HepG2 (cell line): ENCODE data around the gene VPS52. TPM values are rescaled to one million over a fixed set of nuclear protein-coding genes. Genes with fewer than 3 reads are reported as not detected.

Experiments used
- AGO1 ChIP-seq: fragments of 200-400 bp; formaldehyde crosslinking; IDR thresholded peaks from 2 replicates; pipeline ENCODE4 v1.6.1; 2017; ENCODE audit warnings: mild to moderate bottlenecking, low read depth, low read length, moderate library complexity; ENCODE audit not compliant: poor library complexity, severe bottlenecking
- AKNA ChIP-seq: sonication (generic); formaldehyde crosslinking; IDR thresholded peaks from 2 replicates; pipeline ENCODE4 v1.4.0; 2020; ENCODE audit warnings: missing genetic modification reagents, borderline replicate concordance
- ARNTL ChIP-seq: sonication (generic); formaldehyde crosslinking; IDR thresholded peaks from 2 replicates; pipeline ENCODE4 v1.4.0; 2020; ENCODE audit warnings: mild to moderate bottlenecking, missing genetic modification reagents
- ATF7 ChIP-seq, 2 experiments: fragments of 450-650 bp in 1 of 2; sonication (generic) in 1 of 2; formaldehyde crosslinking in 1 of 2; IDR thresholded peaks; 2 replicates each; pipeline versions ENCODE4 v1.4.0 to v1.6.1; 2016 to 2020; ENCODE audit warnings: antibody characterized with exemption in 1 of 2, mild to moderate bottlenecking in 1 of 2, missing genetic modification reagents in 1 of 2
- ETV5 ChIP-seq: IDR thresholded peaks from 2 replicates; pipeline ENCODE4 v1.6.1; 2018; ENCODE audit warnings: missing biosample characterization, missing genetic modification reagents, inconsistent platforms, borderline replicate concordance
- HDAC2 ChIP-seq: sonication (generic); formaldehyde crosslinking; IDR thresholded peaks from 2 replicates; pipeline ENCODE4 v1.4.0; 2020; ENCODE audit warnings: missing genetic modification reagents
- HES4 ChIP-seq: sonication (generic); formaldehyde crosslinking; IDR thresholded peaks from 2 replicates; pipeline ENCODE4 v1.9.0; 2021; ENCODE audit warnings: mild to moderate bottlenecking, missing genetic modification reagents, borderline replicate concordance
- KDM3A ChIP-seq: IDR thresholded peaks from 2 replicates; pipeline ENCODE4 v1.6.1; 2018; ENCODE audit warnings: low read depth, missing compliant biosample characterization
- KDM4B ChIP-seq: sonication (generic); formaldehyde crosslinking; IDR thresholded peaks from 2 replicates; pipeline ENCODE4 v1.4.0; 2020; ENCODE audit warnings: missing genetic modification reagents
- KLF13 ChIP-seq: sonication (generic); formaldehyde crosslinking; IDR thresholded peaks from 2 replicates; pipeline ENCODE4 v1.4.0; 2020; ENCODE audit warnings: mild to moderate bottlenecking, missing genetic modification reagents
- NFYB ChIP-seq: sonication (generic); formaldehyde crosslinking; IDR thresholded peaks from 2 replicates; pipeline ENCODE4 v1.4.0; 2020; ENCODE audit warnings: missing genetic modification reagents
- NR2C2 ChIP-seq: sonication (generic); formaldehyde crosslinking; IDR thresholded peaks from 2 replicates; pipeline ENCODE4 v1.4.0; 2020; ENCODE audit warnings: missing genetic modification reagents, mild to moderate bottlenecking, moderate library complexity, borderline replicate concordance
- POLR2AphosphoS5 ChIP-seq: IDR thresholded peaks from 2 replicates; pipeline ENCODE4 v1.6.1; 2012; ENCODE audit warnings: low read depth, low read length
- RFX5 ChIP-seq: IDR thresholded peaks from 2 replicates; pipeline ENCODE4 v1.6.1; 2011; ENCODE audit warnings: low read depth, low read length, improper control_type of control experiment
- SIN3A ChIP-seq: IDR thresholded peaks from 2 replicates; pipeline ENCODE4 v1.6.1; 2011; ENCODE audit warnings: low read depth, mild to moderate bottlenecking, control low read depth, low read length, borderline replicate concordance
- ZNF468 ChIP-seq: sonication (generic); formaldehyde crosslinking; IDR thresholded peaks from 2 replicates; pipeline ENCODE4 v1.8.0; 2022; ENCODE audit warnings: mild to moderate bottlenecking, moderate library complexity, missing genetic modification reagents
- ZSCAN21 ChIP-seq: sonication (generic); formaldehyde crosslinking; IDR thresholded peaks from 2 replicates; pipeline ENCODE4 v1.8.0; 2022; ENCODE audit warnings: mild to moderate bottlenecking, missing genetic modification reagents, moderate library complexity, borderline replicate concordance
- polyA plus RNA-seq, 8 experiments: library from polyadenylated mRNA; depleted of rRNA in 3 of 8; stranded (reverse) in 7 of 8; unstranded in 1 of 8; fragments of >200 nt; fragmentation: Illumina TruSeq in 4 of 8; extraction: Trizol in 4 of 8; gene quantifications; 2 replicates each; pipeline versions ENCODE4 v1.2.1 to v1.2.3, GENCODE V29; 2011 to 2016; ENCODE audit warnings: low read depth in 4 of 8, missing spikeins in 1 of 8, mixed read lengths in 1 of 8; ENCODE audit not compliant: insufficient read depth in 1 of 8
- total RNA-seq, 5 experiments: library from RNA; depleted of rRNA; stranded (reverse); fragments of >200 nt; fragmentation: Illumina TruSeq; extraction: Trizol; gene quantifications; 2 replicates each; pipeline ENCODE4 v1.2.3, GENCODE V29; 2016; ENCODE audit warnings: low read depth in 1 of 5
- TF ChIP-seq, protein P1 (sequence below): sonication (generic); formaldehyde crosslinking; IDR thresholded peaks from 2 replicates; pipeline ENCODE4 v1.4.0; 2020; ENCODE audit warnings: missing genetic modification reagents, mild to moderate bottlenecking, borderline replicate concordance
- TF ChIP-seq, protein P2 (sequence below), 2 experiments: sonication (generic) in 1 of 2; formaldehyde crosslinking in 1 of 2; IDR thresholded peaks; 2 replicates each; pipeline versions ENCODE4 v1.5.1 to v1.6.1; 2011 to 2020; ENCODE audit warnings: borderline replicate concordance in 1 of 2, low read depth in 1 of 2, low read length in 1 of 2, mild to moderate bottlenecking in 1 of 2, missing genetic modification reagents in 1 of 2, moderate library complexity in 1 of 2

Gene VPS52
- total and polyA plus RNA-seq, 2 of the 13 experiments (the other 11 are each of a cell fraction or from before 2014, with no cell fraction given), result 48.9 to 85.5 TPM

GRCh38 chr6:33297406-33297955 lies 25.8 kb upstream of the VPS52 start (continued):
- TF ChIP-seq SIN3A (no peak), ATF7 (IDR thresholded peaks at IDR 0.05) (no peak), ATF7 (CRISPR knock-in tag; IDR thresholded peaks at IDR 0.05) (no peak), ETV5 (CRISPR knock-in tag) (no peak), AKNA (CRISPR knock-in tag) (no peak), KDM3A (CRISPR knock-in tag) (no peak), ZNF468 (no peak), ARNTL (CRISPR knock-in tag) (peak; percentile 66), HDAC2 (no peak), RFX5 (no peak), KLF13 (CRISPR knock-in tag) (no peak), ZSCAN21 (CRISPR knock-in tag) (no peak), AGO1 (peak; percentile 47), POLR2AphosphoS5 (peak; percentile 45; the same call in 1 of the 2 replicates), NR2C2 (CRISPR knock-in tag) (peak; percentile 33; the same call in 1 of the 2 replicates), HES4 (CRISPR knock-in tag) (no peak), KDM4B (no peak), NFYB (CRISPR knock-in tag) (no peak)
- TF ChIP-seq, protein P1, sequence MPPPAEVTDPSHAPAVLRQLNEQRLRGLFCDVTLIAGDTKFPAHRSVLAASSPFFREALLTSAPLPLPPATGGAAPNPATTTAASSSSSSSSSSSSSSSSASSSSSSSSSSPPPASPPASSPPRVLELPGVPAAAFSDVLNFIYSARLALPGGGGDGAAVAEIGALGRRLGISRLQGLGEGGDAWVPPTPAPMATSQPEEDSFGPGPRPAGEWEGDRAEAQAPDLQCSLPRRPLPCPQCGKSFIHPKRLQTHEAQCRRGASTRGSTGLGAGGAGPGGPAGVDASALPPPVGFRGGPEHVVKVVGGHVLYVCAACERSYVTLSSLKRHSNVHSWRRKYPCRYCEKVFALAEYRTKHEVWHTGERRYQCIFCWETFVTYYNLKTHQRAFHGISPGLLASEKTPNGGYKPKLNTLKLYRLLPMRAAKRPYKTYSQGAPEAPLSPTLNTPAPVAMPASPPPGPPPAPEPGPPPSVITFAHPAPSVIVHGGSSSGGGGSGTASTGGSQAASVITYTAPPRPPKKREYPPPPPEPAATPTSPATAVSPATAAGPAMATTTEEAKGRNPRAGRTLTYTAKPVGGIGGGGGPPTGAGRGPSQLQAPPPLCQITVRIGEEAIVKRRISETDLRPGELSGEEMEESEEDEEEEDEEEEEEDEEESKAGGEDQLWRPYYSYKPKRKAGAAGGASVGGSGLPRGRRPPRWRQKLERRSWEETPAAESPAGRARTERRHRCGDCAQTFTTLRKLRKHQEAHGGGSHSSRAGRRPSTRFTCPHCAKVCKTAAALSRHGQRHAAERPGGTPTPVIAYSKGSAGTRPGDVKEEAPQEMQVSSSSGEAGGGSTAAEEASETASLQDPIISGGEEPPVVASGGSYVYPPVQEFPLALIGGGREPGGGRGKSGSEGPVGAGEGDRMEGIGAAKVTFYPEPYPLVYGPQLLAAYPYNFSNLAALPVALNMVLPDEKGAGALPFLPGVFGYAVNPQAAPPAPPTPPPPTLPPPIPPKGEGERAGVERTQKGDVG (CRISPR knock-in tag), result no peak
- TF ChIP-seq, protein P2, sequence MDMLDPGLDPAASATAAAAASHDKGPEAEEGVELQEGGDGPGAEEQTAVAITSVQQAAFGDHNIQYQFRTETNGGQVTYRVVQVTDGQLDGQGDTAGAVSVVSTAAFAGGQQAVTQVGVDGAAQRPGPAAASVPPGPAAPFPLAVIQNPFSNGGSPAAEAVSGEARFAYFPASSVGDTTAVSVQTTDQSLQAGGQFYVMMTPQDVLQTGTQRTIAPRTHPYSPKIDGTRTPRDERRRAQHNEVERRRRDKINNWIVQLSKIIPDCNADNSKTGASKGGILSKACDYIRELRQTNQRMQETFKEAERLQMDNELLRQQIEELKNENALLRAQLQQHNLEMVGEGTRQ (IDR thresholded peaks at IDR 0.05; ENCODE audit: low read depth, low read length), result peak; percentile 76
- TF ChIP-seq, protein P2 (CRISPR knock-in tag; IDR thresholded peaks at IDR 0.05; ENCODE audit: borderline replicate concordance), result peak; percentile 92; the same call in 1 of the 2 replicates
